Endodermal cell (in vitro differentiated cells): ENCODE results near the gene PRPH. TPM values are rescaled to one million over a fixed set of nuclear protein-coding genes. Genes with fewer than 3 reads are reported as not detected.

Experiments used
- DNase-seq: peaks from one replicate; pipeline ENCODE4 v3.0.0-alpha.2; 2017
- H3K27ac ChIP-seq: 2 replicates; pipeline ENCODE4 v1.5.1; 2013; ENCODE audit warnings: mild to moderate bottlenecking, low read depth, low read length, moderate library complexity
- H3K27me3 ChIP-seq: 2 replicates; pipeline ENCODE4 v1.6.1; 2013; ENCODE audit warnings: mild to moderate bottlenecking, low read length, moderate library complexity; ENCODE audit not compliant: insufficient read depth, control insufficient read depth, poor library complexity, severe bottlenecking
- H3K36me3 ChIP-seq: 2 replicates; pipeline ENCODE4 v1.7.0; 2013; ENCODE audit warnings: mild to moderate bottlenecking, low read length, moderate library complexity; ENCODE audit not compliant: control insufficient read depth, insufficient read depth
- H3K4me1 ChIP-seq: one replicate; pipeline ENCODE4 v1.7.0; 2013; ENCODE audit warnings: low read length; ENCODE audit not compliant: control insufficient read depth, insufficient read depth
- H3K4me3 ChIP-seq: 2 replicates; pipeline ENCODE4 v1.5.1; 2013; ENCODE audit warnings: mild to moderate bottlenecking, low read length, moderate library complexity
- H3K9ac ChIP-seq: 2 replicates; pipeline ENCODE4 v1.6.1; 2013; ENCODE audit warnings: mild to moderate bottlenecking, low read length, moderate library complexity; ENCODE audit not compliant: poor library complexity, severe bottlenecking; ENCODE audit errors: extremely low read depth
- H3K9me3 ChIP-seq: 2 replicates; pipeline ENCODE4 v1.6.1; 2013; ENCODE audit warnings: mild to moderate bottlenecking, low read length, moderate library complexity; ENCODE audit not compliant: control insufficient read depth
- H3K27ac Mint-ChIP-seq: 2 replicates; pipeline ENCODE4 v1.8.0; 2020; ENCODE audit warnings: mixed read lengths
- H3K27me3 Mint-ChIP-seq: 2 replicates; pipeline ENCODE4 v1.8.0; 2021; ENCODE audit warnings: mild to moderate bottlenecking, mixed read lengths; ENCODE audit not compliant: insufficient read depth
- H3K36me3 Mint-ChIP-seq: 2 replicates; pipeline ENCODE4 v1.8.0; 2020; ENCODE audit warnings: low read depth, mixed read lengths
- H3K4me1 Mint-ChIP-seq: 2 replicates; pipeline ENCODE4 v1.8.0; 2020; ENCODE audit warnings: mixed read lengths
- H3K4me3 Mint-ChIP-seq: 2 replicates; pipeline ENCODE4 v1.8.0; 2020; ENCODE audit warnings: mild to moderate bottlenecking, moderate library complexity, mixed read lengths
- H3K9me3 Mint-ChIP-seq: 2 replicates; pipeline ENCODE4 v1.8.0; 2020; ENCODE audit warnings: mild to moderate bottlenecking, mixed read lengths
- CTCF ChIP-seq: fragments of 200-600 bp; sonication (generic); conservative IDR thresholded peaks from 2 replicates; pipeline ENCODE4 v1.5.0; 2021; ENCODE audit warnings: antibody characterized with exemption, mild to moderate bottlenecking
- WGBS, 2 experiments: methylation state at CpG; one replicate each; pipeline versions ENCODE4 v1.1.5 to v1.1.7; 2013; ENCODE audit warnings: missing lambda C conversion rate in 2 of 2, mixed read lengths in 1 of 2; ENCODE audit not compliant: insufficient coverage in 1 of 2, insufficient read length in 1 of 2; 5-methylcytosine and 5-hydroxymethylcytosine counted together
- total RNA-seq, 2 donors: library from RNA; stranded (reverse); fragmentation: NEBNext Ultra II Directional in 1 of 2; extraction: Animal tissue kit (Norgen Biotek cat#: 25700) in 1 of 2; gene quantifications; 2 replicates in 1 of 2; 3 replicates in 1 of 2; pipeline ENCODE4 v1.2.1, GENCODE V29; 2021

PRPH gene
- total RNA-seq, 2 donors from 2014 or later, result 0.42 to 0.51 TPM

GRCh38 chr12:49340971-49341776, 46.2 kb downstream of the PRPH start:
- Histone ChIP-seq H3K27ac (no peak overlapping the region), H3K36me3 (no peaks in the 10 kb centered on the region), H3K9me3 (no peaks in the 10 kb centered on the region), H3K4me1 (peaks cover 5% of the 10 kb centered on the region), H3K9ac (no peak overlapping the region), H3K27me3 (peaks cover 98% of the 10 kb centered on the region), H3K4me3 (no peak overlapping the region)
- Mint-ChIP-seq H3K27me3 (peaks cover 99% of the 10 kb centered on the region), H3K36me3 (no peaks in the 10 kb centered on the region), H3K4me3 (peak overlapping the region; percentile 56), H3K9me3 (no peaks in the 10 kb centered on the region), H3K4me1 (peaks cover 21% of the 10 kb centered on the region), H3K27ac (no peak overlapping the region)
- peak; percentile 72 for DNase-seq
- no peak for TF ChIP-seq CTCF
- WGBS, 2 experiments, result 28 to 32% methylated on average over 8 to 14 of the region's 14 CpGs

- Histone ChIP-seq H3K4me3 (peak overlapping the region; percentile 74), H3K36me3 (no peaks in the 10 kb centered on the region), H3K27ac (no peak overlapping the region), H3K9ac (no peak overlapping the region), H3K4me1 (peaks cover 5% of the 10 kb centered on the region), H3K9me3 (no peaks in the 10 kb centered on the region), H3K27me3 (peaks cover 98% of the 10 kb centered on the region)
- Mint-ChIP-seq H3K36me3 (no peaks in the 10 kb centered on the region), H3K4me3 (peak overlapping the region; percentile 56), H3K27me3 (peaks cover 99% of the 10 kb centered on the region), H3K4me1 (peaks cover 21% of the 10 kb centered on the region), H3K9me3 (no peaks in the 10 kb centered on the region), H3K27ac (no peak overlapping the region)
- DNase-seq, result no peak
- TF ChIP-seq CTCF, result no peak
- WGBS, 2 experiments, result 13 to 40% methylated on average over 3 to 21 of the region's 21 CpGs
Measured at GRCh38 chr12:49341777-49342065, 46.8 kb downstream of the PRPH start.

GRCh38 chr12:49342066-49342913, 47.3 kb downstream of the PRPH start:
- peaks cover 99% of the 10 kb centered on the region for H3K27me3 Mint-ChIP-seq
- peak; percentile 100 for DNase-seq
- WGBS, 2 experiments, result 0 to 1% methylated on average over 28 to 58 of the region's 58 CpGs
- no peaks in the 10 kb centered on the region for H3K9me3 ChIP-seq
- no peak overlapping the region for H3K9ac ChIP-seq
- peak overlapping the region; percentile 56 for H3K4me3 Mint-ChIP-seq
- peaks cover 22% of the 10 kb centered on the region for H3K4me1 Mint-ChIP-seq
- no peak overlapping the region for H3K27ac Mint-ChIP-seq
- peaks cover 98% of the 10 kb centered on the region for H3K27me3 ChIP-seq
- no peaks in the 10 kb centered on the region for H3K36me3 ChIP-seq
- peak overlapping the region; percentile 61 for H3K27ac ChIP-seq
- H3K36me3 Mint-ChIP-seq, result no peaks in the 10 kb centered on the region
- no peaks in the 10 kb centered on the region for H3K9me3 Mint-ChIP-seq
- H3K4me1 ChIP-seq, result peaks cover 5% of the 10 kb centered on the region
- TF ChIP-seq CTCF, result peak; percentile 99
- H3K4me3 ChIP-seq, result peak overlapping the region; percentile 74
